GM20431 (cell line): ENCODE data around the gene HTR1E.
"Not testable (repeated sequence)": the region's sequence is repeated elsewhere in the genome, so short reads cannot be mapped to it uniquely, and the experiment has no call there.

ENCODE experiments used
- in situ Hi-C: fragments of 300-500 bp; cut with MseI, MboI; formaldehyde crosslinking; loops from one replicate; pipeline ENCODE4 v1.15.0; 2020; ENCODE audit warnings: low sequenced_read_pairs; ENCODE audit not compliant: unreplicated experiment

Gene HTR1E

DNA sequence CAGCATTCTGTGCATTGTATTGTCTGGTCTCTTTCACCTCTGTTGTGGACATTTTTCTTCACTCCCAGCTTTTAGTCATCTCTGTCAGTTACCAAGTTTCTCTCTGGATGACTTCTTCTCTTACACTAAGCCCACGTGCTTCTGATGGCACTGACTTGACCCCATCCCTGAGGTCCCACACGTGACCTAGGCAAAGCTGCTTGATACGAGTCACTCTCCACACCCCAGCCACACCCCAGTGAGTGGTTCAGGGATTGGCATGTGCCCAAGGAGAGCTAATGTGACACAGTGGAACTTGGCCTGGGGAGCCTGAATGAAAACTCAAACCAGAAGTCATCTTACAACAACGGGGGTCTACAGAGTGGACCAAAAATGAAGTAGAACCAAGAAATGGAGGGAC is 32.2 kb downstream of the HTR1E start:
- in situ Hi-C loops: no loop called here

DNA sequence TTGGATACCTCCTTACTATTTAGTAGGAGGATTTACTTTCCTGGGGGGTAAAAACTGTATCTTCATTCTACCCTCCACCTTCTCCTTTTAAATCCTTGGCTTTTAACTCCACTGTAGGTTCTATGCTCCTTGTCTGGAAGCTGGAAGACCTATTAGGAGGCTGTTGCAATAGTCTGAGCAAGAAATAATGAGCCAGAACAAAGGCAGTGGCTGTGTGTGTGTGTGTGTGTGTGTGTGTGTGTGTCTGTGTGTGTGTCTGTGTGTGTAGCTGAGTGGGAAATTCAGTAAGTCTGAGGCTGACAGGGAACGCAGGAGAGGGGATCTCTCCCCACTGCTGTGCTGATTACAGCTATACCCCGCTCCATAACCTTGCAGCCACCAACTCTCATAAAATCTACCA is 35.8 kb downstream of the HTR1E start:
- in situ Hi-C loops: no loop called here

DNA sequence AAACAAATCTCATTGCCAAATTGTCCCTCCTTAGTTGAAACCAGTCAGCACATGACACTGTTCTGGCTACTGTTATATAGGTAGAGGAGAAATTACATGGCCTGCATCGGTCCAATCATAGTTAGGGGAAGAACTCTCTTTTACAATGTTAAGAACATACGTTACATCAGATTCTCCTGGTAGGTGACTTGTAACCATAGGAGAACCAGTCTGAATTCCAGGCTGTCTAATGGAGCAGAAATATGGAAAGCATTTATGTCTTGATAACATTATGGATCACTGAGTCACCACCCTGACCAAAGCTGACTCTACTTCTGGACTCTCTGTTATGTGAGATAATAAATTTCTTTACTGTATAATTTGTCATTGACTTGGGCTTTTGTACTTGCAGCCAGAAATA is 40.9 kb downstream of the HTR1E start:
- in situ Hi-C loops: no loop called here

DNA sequence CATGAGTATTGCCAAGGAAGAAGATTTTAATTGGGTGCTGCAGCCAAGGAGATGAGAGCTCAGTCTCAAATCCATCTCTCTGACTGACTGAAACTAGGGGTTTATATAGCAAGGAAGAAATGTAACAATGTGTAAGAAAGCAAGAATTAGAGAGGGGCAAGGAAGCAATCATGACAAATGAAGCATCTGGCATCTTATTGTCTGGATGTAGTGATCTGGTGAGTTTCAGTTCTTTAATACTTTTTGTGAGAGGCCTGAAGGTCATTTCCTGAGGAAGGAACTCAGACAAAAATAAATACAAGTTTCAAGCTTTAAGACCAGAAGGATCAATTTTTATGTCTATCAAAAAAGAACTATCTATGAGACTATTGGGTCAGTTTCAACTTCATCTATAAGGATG is 64.2 kb downstream of the HTR1E start:
- in situ Hi-C loops: no loop called here

DNA sequence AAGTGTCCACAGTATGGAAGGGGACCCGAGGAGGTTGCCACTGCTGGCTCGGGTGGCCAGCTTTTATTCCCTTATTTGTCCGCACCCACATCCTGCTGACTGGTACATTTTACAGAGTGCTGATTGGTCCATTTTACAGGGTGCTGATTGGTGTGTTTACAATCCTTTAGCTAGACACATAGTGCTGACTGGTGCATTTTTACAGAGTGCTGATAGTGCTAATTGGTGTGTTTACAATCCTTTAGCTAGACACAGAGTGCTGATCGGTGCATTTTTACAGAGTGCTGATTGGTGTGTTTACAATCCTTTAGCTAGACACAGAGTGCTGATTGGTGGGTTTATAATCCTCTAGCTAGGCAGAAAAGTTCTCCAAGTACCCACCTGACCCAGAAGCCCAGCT is 65.1 kb downstream of the HTR1E start:
- in situ Hi-C loops: not testable (repeated sequence)

DNA sequence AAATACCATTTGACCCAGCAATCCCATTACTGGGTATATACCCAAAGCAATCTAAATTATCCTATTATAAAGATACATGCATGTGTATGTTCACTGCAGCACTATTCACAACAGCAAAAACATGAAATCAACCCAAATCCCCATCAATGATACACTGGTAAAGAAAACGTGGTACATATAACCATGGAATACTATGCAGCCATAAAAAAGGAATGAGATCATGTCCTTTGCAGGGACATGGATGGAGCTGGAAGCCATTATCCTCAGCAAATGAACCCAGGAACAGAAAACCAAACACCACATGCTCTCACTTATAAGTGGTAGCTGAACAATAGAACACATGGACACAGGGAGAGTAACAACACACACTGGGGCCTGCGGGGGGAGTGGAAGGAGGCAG is 69.2 kb downstream of the HTR1E start:
- in situ Hi-C loops: not testable (repeated sequence)

DNA sequence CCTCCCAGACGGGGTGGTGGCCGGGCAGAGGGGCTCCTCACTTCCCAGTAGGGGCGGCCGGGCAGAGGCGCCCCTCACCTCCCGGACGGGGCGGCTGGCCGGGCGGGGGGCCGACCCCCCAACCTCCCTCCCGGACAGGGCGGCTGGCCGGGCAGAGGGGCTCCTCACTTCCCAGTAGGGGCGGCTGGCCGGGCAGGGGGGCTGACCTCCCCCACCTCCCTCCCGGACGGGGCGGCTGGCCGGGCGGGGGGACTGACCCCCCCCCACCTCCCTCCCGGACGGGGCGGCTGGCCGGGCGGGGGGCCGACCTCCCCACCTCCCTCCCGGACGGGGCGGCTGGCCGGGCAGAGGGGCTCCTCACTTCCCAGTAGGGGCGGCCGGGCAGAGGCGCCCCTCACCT is 72.3 kb downstream of the HTR1E start:
- in situ Hi-C loops: not testable (repeated sequence)

DNA sequence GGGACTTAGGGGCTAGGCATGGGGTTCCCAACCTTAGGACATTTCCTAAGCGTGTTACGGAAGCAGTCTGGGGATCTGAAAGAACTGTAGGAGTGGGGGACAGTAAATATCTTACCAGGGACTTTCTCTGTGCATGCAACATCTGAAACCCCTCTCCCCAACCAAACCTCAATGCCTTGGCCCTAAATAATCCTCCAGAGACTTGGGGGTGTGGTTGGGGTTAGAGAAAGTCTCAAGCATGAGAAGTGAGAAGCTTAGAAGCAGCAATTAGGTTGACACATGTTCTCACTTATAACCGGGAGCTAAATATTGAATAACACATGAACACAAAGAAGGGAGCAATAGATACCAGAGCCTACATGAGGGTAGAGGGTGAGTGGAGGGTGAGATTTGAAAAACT is 74.7 kb downstream of the HTR1E start:
- in situ Hi-C loops: no loop called here

DNA sequence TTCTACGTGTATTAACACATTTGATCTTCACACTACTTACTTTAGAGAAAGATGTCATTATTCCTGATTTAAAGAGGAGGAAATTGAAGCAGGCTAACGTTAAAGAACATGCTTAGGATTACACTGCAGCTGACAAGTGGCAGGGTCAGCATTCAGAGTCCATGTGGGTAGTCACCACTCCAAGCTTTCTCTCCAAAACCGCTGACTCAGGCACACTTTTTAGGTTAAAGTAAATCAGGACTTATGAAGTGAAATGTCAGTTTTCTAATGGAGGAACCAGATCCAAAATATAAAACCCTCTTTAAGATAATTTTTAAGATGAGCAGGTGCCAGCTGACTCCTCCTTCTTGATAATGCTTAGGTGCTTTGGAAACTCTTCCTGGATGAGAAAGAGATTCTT is 75.4 kb downstream of the HTR1E start:
- in situ Hi-C loops: no loop called here

DNA sequence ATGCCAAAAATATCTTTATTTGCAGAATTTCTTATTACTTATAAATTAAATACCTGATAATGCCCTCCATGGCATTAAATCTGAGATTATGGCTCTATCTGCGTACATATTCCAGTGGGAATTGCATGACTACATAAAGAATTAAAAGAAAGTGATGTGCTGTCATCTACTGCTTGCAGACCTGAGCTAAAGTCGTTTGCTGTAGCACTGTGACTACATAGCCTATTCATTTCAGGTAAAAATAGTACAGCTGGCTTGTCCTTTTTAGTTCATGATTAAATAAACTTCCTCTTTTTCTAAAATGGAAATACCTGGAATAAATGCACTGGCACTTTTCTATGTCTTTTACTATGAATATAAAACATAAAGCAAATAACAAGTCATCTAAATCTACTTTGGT is 79.4 kb downstream of the HTR1E start:
- in situ Hi-C loops: no loop called here

DNA sequence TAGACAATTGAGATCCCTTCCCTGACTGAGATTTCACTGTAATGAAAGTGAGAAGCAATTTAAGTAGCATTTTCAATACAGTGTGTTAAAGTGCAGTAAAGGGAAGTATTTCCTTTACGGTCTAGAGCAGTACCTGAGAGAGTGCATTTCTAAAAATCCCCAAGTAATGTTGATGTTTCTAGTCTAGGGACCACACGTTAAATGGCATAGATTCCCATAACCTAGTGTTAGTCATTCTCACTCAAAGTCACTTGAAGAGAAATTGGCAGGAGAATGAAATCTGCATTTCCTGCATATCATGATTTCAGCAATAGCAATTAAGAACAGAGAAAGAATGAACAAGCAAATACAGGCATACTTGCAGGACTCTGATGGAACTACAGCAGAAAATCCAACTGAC is 89.7 kb downstream of the HTR1E start:
- in situ Hi-C loops: no loop called here

DNA sequence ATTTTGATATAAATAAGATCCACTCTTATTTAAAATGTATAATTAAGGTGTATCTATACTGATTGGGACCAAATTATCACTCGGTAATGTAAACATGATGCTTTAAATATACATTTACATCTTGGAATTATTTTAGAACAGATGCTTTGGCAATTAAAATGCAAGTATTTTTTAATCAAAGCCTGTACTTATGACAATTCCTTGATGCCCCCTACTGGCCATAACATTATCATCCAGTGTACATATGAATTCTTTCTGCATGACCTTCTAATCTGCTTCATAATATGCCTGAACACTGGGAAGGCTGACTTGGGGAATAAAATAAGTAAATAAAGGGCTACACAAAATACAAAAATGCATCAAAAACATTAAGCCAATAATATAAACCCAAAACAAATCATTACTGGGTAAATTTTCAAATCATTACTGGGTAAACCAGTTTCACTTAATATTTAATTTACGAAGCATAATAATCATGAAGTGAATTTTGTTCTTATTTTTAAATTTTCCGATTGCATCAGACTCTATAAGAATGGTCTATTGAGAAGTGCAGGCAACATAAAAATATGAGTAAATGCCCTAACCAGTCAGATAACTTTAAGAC is 92.5 kb downstream of the HTR1E start:
- in situ Hi-C loops: no loop called here

DNA sequence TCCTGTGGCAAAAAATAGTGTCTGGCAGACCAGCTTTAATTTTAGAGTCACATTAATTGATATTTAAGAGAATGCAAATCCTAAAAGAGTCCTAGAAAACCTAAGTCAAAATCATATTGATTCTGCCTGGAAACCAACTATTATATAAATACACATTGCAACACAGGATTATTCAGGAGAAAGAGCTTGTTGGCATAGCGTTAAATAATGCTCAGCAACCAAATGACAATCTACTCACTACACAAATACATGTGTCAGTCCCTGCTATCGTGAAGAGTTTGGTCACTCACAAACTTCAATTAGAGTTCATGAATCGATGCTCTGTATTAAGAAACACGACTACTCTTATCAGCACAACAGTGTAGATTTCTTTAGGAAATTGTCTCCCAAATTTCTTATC is 103.4 kb downstream of the HTR1E start:
- in situ Hi-C loops: no loop called here

DNA sequence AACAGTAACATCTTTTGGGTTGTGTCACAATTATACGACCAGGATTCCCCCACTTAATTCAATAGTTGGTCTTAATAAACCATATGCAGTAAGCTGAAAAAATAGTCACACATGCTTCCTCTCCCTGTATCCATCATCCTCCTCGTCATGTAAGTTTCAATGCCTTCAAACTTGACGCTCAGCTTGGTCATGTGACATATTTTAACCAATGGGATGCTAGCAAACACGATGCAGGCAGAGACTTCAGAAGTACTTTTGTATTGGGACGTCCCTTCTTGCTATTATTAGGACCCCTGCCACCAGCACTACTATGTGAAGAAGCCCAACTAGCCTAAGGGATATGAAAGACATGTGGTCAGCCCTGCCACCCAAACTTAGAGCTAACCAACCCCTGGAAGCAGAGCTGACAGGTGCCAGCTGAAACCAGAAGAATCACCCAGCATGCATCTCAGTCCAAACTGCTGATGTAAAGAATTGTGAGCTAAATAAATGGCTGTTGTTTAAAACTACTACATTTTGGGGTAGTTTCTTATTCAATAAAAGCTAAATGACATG is 108.3 kb downstream of the HTR1E start:
- in situ Hi-C loops: no loop called here

DNA sequence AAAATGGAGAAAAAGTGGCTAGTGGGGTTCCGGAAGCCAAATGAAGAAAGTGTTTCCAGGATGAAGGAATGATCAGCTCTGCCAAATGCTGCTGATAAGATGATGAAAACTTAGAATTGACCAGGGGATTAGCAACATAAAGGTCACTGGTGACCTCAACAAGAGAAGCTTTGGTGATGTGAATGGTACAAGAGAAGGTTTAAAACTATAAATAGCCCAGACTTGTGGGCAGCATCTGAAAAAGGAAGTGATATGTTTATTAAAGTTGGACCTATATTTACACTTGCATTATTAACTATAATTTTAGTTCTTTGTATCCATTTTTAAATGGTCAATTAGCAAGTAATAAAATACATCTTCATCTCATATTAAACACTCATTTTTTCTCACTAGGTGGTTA is 112.5 kb downstream of the HTR1E start:
- in situ Hi-C loops: no loop called here

DNA sequence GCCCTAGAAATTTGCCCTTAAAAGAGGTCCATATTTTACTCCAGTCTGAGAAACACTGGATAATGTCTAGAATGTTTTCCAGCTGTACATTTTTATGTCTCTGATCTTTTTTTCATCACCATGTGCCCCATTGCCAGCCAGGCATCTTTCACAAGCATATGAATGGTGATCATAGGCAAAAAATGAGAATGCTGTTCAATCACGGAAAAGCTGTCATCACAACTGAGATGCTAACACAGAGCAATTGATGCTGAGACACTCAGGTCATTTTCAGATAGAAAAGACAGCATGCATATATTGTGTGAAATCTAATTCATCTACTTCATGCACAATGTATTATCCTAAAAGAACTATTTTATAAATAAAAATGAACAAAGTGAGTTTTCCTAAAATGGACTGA is 116.0 kb downstream of the HTR1E start:
- in situ Hi-C loops: no loop called here

DNA sequence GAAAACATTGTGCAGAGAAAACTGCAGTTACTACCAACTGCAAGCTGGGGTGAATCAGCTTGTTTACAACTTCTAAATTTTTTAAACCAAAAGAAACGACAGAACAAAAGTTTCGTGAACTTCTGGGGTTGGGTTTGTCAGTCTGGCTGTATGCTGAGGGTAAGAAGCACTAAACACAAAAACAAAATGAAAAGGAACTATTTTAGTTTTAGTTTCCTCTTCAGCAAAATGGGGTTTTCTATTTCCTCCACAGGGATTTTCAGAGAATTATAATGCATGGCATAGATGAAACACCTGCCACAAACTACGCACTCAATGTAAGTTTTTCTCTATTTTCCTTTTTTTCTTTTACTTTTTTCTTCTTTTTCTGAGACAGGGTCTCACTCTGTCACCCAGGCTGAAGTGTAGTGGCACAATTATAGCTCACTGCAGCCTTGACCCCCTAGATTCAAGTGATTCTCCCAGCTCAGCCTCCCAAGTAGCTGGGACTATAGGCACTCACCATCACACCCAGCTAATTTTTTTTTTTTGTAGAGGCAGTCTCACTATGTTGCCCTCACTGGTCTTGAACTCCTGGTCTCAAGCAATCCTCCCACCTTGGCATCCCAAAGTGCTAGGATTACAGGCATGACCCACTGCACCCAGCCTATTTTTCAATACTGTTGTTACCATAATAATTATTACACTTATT is 117.0 kb downstream of the HTR1E start:
- in situ Hi-C loops: no loop called here

DNA sequence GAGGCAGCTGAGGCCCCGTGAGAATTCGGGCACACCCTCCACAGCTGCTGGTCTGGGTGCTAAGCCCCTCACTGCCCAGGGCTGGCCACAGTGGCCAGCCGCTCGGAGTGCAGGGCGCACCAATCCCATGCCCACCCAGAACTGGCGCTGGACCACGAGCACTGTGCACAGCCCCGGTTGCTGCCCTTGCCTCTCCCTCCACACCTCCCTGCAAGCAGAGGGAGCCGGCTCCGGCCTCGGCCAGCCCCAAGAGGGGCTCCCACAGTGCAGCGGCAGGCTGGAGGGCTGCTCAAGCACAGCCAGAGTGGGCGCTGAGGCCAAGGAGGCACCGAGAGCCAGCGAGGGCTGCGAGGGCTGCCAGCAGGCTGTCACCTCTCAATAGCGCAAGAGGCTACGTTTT is 122.6 kb downstream of the HTR1E start:
- in situ Hi-C loops: no loop called here

DNA sequence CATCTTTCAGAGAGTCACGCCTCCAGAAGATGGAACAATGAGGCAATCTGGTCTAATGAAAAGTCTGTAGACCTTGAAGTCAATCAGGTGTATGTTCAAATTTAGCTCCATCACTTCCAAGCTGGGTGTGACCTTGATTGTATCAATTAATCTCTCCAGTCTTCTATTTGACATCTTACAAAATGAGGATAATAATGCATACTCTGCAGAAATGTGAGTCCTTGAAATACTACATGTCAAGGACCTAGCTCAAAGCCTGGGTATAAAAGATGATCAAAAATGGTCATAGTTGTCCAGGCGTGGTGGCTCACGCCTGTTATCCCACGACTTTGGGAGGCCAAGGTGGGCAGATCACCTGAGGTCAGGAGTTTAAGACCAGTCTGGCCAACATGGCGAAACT is 127.8 kb downstream of the HTR1E start:
- in situ Hi-C loops: no loop called here
